Left cardiac atrium (tissue), 4 donors: ENCODE data around the gene EXOC3. TPM values are rescaled to one million over a fixed set of nuclear protein-coding genes. Genes with fewer than 3 reads are reported as not detected.
A peak's percentile ranks its signal among the peaks of the same experiment; 100 is the strongest.

Source experiments
- ATAC-seq, 2 donors: fragments of 200-7000 bp; cut with Tn5 transposase; one replicate each; pipeline ENCODE4 v1.9.1; 2020; ENCODE audit warnings: mild to moderate bottlenecking in 2 of 2, moderate library complexity in 2 of 2
- DNase-seq: peaks from one replicate; pipeline ENCODE4 v3.0.0-alpha.2; 2020
- intact Hi-C, 2 donors: fragments of 100-400 bp; cut with DNase I; formaldehyde crosslinking; loops; one replicate each; pipeline versions ENCODE4 v1.14.1 to v1.15.1; 2022 to 2023
- total RNA-seq, 2 donors: library from RNA; stranded (reverse); fragmentation: NEBNext Ultra II Directional; extraction: Animal tissue kit (Norgen Biotek cat#: 25700); gene quantifications; one replicate each; pipeline ENCODE4 v1.2.1, GENCODE V29; 2021
- donor health status: DM: no; HTN: yes; CAD: no.
- donor health status: DM: no; HTN: yes; CAD: no; lungs with severe emphysema.
- donor health status: DM: yes; HTN: yes; CAD: no.
- donor health status: Dilated cardiomyopathy.

The EXOC3 gene
- total RNA-seq, 2 donors from 2014 or later = 41.4 to 42.3 TPM

DNA sequence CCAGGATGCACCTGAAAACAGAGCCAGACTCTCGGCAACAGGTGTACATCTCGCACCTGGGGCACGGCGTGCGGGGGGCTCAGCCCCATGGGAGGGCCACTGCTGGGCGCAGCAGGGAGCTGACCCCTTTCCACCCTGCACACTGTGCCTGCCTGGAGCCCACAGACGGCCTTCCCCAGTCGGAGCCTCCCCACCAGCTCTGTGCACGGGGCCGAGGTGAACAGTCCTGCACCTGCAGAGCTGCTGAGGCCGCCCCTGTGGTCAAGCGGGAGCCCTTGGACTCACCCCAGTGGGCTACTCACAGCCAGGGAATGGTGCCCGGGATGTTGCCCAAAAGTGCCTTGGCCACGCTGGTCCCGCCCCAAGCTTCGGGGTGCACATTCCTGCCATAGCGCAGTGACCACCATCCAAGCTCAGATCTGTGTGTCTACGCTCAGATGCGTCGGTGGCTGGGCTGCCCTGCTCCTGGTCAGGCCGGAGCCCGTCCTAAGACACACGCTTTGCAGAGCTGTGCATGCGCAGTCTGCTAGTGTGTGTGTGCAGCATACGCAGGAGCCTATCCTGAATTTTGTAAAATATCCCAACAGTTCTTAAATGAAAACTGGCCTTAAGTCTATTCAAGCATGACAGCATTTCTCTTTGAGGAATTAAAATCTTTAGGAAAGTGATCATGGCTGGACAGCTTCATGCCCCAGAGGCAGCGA, 8.4 kb upstream of the EXOC3 start:
- DNase-seq (peak; percentile 11), ATAC-seq (no peak)
- intact Hi-C loops = loop anchor here in 1 of 2 donors (10.0 kb wide), 1 partner anchor 120 kb away; no protein-coding TSS in a partner anchor

DNA sequence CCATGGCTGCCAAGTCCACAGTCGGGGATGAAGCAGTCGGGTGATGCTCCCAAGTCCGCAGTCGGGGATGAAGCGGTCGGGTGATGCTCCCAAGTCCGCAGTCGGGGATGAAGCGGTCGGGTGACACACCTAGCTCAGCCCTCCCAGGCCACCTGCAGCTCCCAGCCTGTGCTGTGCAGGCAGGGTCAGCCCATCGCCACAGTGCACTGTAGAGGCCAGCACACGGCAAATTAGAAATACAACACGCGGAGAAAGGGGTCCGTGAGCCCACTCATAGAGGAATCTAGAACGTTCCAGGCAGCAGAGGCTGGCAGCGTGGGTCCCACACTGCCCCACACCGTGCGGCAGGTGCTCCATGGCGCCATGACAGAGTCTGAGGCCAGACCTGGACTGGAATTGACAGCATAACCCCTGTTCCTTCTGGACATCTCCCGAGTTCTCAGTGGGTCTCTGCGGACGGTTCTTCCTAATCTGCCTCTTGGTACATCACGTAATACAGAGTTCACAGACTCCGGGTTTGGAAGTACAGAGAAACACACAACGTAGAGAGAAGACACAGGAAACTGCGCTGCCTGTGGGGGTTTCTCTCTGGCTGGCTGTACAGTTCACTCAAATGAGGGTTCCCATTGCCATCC, 7.7 kb upstream of the EXOC3 start:
- intact Hi-C loops = loop anchor here in 1 of 2 donors (10.0 kb wide), 1 partner anchor 120 kb away; no protein-coding TSS in a partner anchor
- peak; percentile 12 for DNase-seq

DNA sequence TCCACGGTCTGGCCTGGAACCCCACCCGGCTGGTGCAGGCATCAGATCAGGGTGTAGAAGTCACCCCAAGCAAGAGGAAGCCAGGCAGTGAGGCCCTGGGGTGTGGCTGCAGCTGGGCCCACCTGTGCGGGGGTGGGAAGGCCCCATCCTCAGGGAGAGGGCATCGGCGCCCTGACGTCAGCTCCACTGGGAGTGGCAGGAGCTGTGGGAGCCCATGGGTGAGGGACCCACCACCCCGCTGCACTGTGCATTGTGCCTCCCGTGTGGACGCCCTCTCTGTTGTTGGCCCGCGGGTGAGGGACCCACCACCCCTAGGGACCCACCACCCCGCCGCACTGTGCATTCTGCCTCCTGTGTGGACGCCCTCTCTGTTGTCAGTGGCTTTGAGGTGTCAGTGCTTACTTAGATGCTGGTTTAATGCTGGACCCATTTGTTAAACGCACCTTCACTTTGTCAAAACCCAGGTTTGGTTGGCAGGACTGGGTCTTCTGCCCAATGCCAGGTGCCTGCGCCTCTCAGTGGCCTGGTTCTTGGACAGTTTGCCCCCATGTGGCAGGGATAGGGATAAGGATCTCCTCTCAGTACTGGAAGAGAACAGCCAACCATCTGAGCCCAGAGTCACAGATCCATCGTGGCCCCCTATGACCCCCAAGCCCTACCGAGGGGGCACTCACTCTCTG, 6.9 kb upstream of the EXOC3 start:
- DNase-seq (no peak), ATAC-seq (no peak)
- intact Hi-C loops = loop anchor here in 1 of 2 donors (10.0 kb wide), 1 partner anchor 121 kb away; no protein-coding TSS in a partner anchor

More for the DNA sequence above, 7.7 kb upstream of the EXOC3 start:
- no peak for ATAC-seq

DNA sequence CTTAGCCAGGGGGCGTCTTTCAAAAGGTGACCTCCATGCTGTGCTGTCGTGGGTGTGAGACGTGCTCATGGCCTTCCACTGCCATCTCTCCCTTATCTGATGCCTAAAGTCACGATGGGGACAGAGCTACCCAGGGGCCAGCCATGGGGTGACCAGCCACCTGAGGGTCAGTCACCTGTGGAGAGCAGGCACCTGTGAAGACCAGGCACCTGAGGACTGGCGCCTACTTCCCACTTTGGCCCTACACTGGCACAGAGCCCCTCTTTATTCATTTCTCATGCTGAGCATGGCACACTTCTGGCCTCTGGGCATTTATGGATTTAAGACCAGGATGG, 6.4 kb upstream of the EXOC3 start:
- ATAC-seq (no peak), DNase-seq (no peak)
- intact Hi-C loops = loop anchor here in 1 of 2 donors (10.0 kb wide), 1 partner anchor 122 kb away; no protein-coding TSS in a partner anchor

DNA sequence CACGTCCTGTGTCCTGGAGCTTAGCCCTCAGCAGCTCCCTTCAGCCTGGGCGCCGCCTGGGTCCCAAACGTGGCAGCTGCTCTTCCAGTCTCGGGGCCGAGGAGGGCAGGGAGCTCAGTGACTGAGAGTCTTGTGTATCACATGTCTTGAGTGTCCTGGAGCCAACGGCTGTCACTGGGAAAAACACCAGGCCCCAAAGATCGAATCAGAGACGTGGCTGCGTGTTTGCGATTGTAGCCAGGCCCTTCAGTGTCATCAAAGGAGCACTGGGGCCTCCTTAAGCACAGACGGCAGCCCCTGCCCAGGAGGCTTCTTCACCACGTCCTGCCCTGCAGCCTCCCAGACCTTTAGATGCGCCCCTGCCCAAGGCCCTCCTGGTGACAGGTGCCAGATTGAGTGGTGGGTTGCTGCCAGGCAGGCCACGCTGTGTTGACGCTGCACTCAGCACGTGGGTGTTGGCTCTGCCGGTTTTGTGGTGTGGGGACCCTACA, 5.7 kb upstream of the EXOC3 start:
- DNase-seq (peak; percentile 4), ATAC-seq (no peak)
- intact Hi-C loops = loop anchor here in 1 of 2 donors (10.0 kb wide), 1 partner anchor 123 kb away; no protein-coding TSS in a partner anchor

DNA sequence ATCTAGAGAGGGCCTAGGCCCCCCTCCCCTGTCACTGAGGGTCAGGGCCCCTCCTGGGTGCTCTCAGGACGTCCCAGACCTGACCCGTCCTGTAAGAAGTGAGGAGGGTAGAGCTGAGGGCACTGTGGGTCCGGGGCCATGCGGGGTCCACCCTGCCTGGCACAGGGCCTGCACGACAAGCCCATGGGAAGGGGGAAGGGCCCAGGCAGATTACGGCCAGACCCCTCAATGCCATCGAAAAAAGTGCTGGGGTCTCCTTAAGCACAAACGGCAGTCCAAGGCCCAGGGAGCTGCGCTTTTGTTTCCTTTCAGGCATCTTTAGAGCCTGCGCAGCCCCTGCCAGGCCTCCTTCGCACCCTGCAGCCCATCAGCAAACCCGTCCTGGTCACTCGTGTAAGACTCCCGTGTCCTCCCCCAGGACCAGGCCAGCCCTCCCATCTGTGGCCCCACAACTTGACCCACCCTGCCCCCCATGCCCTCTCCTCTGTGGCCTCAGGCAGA, 4.4 kb upstream of the EXOC3 start:
- peak; percentile 8 for DNase-seq
- ATAC-seq = no peak
- intact Hi-C loops = loop anchor here in 1 of 2 donors (10.0 kb wide), 1 partner anchor 124 kb away; no protein-coding TSS in a partner anchor

DNA sequence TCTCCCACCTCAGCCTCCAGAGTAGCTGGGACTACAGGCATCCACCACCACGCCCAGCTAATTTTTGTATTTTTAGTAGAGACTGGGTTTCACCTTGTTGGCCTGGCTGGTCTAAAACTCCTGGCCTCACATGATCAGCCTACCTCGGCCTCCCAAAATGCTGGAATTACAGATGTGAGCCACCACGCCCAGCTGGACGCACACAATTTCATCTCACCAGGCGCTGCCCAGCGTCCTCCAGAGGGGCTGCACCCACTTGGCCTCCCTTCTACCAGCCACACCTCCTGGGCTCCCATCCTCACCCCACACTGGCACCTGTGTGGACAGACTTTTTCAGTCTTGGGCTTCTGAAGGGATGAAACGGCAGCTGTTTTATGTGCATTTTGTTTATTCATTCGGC, 3.8 kb upstream of the EXOC3 start:
- DNase-seq = peak; percentile 6
- intact Hi-C loops = loop anchor here in 1 of 2 donors (10.0 kb wide), 1 partner anchor 124 kb away; no protein-coding TSS in a partner anchor
- ATAC-seq = no peak

DNA sequence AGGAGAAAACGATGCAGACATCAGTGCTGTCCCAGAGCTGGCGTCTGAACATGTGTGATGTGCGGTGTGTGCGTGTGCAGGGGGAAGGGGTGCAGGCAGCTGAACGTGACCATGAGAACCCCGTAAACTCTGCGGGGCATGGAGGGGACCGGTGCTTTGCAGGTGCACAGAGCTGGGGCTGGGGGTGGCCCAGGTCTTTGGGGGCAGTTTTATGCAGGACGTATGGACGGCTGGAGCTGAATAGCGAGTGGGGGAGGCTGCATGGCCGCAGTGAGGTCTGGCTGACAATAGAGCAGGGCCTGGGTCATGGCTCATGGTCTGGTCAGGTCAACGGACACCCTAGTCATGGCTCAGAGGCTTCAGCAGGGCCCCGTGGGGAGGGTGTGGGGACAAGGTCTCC, 3.3 kb upstream of the EXOC3 start:
- DNase-seq (no peak), ATAC-seq (no peak)
- intact Hi-C loops = loop anchor here in 1 of 2 donors (10.0 kb wide), 1 partner anchor 125 kb away; no protein-coding TSS in a partner anchor

DNA sequence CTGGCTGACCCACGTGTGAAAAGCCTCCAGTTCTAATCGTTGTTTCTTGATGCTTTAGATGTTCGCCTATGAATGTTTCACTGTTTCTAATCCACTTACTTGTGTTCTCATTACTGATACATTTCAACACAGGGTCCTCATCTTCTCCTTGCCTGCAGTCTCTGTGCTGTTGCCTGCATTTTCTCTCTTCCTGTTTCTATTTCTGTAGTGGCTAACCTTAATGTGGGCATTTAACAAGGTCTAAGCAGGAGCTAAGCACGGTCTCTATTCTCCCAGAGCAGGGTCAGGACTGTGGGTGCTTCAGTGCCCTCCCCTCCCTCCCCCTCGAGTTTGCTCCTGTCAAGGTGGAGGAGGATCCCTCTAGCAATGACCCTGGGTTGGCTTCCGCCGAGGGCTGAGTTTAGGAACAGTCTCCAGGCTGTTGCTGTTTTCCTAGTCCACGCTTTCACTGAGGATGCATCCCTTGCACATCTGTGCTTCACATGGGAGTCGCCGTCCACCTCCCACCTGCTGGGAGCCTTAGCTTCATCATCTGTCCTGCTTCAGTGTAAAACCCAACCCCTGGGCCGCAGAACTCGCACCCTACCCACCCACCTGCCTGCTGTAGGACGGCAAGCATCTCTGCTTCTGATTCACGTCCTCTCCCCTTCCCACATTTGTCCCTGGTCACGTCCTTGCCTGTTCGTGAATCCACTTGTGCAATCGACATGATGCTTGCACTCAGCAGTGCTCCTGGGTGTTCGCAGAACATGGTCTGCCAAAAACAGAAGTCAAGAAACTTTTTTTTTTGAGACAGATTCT, 2.4 kb upstream of the EXOC3 start:
- DNase-seq = no peak
- ATAC-seq = no peak
- intact Hi-C loops = no loop called here

DNA sequence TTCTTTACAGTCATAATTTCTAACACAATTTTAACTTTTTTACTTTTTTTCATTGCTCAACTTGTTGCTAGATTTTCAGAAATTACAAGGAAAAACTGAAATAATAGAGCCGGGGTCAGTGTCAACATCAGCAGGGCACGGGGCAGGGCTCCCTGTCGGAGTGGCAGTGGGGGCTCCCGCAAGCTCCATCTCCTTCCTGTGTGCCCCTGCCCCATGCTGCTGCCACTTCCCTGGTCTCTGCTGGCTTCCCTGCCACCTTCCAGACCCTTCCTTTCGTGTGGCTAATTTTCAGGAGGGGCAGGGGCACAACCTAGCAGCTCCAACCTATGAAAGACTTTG, 1.0 kb upstream of the EXOC3 start:
- ATAC-seq (no peak), DNase-seq (no peak)
- intact Hi-C loops = no loop called here

DNA sequence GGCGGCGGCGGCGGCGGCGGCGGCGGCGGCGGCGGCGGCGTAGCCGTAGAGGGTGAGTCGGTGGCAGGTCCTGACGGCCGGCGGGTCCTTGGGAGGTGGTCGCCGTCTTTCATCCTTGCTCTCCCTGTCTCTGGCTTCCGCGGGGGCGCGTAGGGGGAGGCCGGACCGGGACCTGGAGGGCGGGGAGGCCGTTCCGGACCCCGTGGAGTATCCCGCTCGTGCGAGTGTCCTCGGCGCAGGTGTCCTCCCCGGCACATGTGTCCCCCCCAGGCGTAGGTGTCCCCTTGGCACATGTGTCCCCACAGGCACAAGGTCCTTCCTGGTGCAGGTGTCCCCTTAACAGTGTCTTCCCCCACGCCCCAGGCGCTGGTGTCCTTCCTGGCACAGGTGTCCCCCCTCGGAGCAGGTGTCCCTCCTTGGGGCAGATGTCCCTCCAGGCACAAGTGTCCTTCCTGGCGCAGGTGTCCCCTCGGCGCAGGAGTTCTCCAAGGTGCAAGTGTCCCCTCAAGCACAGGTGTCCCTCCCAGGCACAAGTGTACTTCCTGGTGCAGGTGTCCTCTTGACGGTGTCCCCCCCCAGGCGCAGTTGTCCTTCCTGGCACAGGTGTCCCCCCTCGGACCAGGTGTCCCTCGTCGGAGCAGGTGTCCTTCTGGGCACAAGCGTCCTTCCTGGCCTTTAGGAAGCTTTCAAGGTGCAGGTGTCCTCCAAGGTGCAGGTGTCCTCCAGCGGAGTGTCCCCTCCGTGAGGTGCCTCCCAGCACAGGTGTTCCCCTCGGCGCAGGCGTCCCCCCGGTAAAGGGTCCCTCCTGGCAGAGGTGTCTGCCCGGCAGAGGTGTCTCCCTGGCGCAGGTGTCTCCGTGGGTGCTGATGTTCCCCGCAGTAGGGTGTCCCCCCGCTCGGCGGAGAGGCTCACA, 519 bp downstream of the EXOC3 start:
- DNase-seq = no peak
- intact Hi-C loops = no loop called here
- ATAC-seq = peak; percentile 13 to 40

DNA sequence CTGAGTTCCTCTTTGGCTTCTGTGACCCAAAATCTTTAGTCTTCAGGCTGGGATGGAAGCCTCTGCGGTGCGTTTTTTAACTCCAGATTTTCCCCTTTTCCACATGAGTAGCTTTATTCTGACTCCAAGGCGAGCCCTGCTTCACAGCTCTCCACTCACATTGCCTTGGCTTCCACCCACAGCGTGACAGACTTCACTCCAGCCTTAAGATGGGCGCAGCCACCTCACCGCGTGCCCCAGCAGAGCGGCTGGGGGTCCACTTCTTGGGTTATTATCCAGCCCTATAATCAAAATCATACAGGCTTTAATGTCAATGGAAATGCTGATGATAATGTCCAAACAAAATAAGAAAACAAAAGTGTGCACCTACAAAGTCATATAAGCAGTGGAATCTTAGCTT, 1.2 kb downstream of the EXOC3 start:
- intact Hi-C loops = no loop called here
- ATAC-seq = no peak
- no peak for DNase-seq

DNA sequence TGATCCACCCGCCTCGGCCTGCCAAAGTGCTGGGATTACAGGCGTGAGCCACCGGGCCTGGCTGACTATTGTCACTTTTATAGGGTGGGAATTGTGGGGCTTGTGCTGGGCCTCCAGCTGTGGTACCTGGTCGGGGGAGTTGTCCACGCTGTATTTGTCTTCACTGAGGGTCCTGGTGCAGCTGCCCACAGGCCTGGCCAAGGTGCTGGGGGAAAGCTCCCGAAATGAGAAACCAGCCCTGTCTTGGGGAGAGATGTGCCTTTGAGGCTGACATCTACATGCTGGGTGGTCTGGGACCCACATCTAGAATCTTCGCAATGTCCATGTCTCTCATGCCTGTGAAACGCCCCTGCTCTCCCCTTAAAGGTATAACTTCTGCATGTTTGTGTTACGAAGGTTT, 2.6 kb downstream of the EXOC3 start:
- DNase-seq = peak; percentile 11
- intact Hi-C loops = no loop called here

DNA sequence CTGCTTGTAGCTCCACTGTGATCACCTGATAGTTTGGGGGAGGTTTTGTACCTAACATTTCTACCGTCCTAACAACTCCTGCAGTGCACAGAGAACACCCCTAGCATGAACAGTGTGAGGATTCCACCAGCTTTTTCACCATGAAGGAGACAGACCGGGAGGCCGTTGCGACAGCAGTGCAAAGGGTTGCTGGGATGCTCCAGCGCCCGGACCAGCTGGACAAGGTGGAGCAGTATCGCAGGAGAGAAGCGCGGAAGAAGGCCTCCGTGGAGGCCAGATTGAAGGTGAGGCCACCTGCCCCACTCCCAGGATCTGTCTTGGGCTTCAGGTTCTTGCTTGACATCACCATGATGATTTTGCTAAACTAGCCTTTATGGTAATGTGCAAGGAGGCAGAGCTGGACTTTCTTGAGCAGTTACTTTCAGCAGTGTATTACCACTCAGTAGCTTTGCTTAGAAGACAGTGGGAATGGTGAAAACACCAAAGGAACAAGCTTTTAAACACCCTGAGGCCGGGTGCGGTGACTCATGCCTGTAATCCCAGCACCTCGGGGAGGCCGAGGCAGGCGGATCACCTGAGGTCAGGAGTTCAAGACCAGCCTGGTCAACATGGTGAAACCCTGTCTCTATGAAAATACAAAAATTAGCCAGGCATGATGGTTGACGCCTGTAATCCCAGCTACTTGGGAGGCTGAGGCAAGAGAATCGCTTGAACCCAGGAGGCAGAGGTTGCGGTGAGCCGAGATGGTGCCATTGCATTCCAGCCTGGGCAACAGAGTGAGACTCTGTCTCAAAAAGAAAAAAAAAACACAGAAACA, 3.3 kb downstream of the EXOC3 start:
- no peak for ATAC-seq
- intact Hi-C loops = no loop called here
- DNase-seq = peak; percentile 15

More for the DNA sequence above, 2.6 kb downstream of the EXOC3 start:
- no peak for ATAC-seq

DNA sequence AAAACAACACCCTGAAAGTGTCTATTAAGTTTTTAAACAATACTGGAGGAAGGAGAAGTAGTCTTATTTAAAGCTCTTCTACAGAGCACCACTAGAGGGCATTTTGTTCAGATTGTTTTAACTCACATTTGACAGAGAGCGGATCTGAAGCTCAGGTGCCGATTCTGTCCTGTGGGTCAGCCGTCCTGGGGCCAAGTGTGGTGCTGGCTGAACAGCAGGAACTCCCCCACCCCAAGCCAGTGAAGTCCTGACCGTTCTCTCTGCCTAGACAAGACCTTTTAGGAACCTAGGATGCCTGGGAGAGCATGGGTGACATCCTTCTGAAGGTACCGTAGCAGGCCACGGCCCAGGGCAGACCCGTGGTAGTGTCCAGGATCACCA, 3.9 kb downstream of the EXOC3 start:
- DNase-seq (peak; percentile 15), ATAC-seq (no peak)
- intact Hi-C loops = no loop called here

DNA sequence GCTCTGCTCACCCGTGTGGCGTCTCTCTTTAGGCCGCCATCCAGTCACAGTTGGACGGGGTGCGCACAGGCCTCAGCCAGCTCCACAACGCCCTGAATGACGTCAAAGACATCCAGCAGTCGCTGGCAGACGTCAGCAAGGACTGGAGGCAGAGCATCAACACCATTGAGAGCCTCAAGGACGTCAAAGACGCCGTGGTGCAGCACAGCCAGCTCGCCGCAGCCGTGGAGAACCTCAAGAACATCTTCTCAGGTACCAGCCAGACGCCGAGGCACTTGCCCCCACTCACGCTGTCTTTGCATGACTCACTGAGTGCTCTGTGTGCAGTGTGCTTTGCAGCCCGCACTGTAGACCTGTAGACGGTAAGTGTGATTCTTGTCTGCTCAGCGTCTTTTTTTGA, 4.5 kb downstream of the EXOC3 start:
- DNase-seq = peak; percentile 19
- intact Hi-C loops = no loop called here
- no peak for ATAC-seq
